ENCODE data around the gene GTPBP8.

The GTPBP8 gene

GRCh38 chr3:112990672-112991602 is at the start of gene GTPBP8:
Gene GTPBP8 (plus strand): TSS chr3:112990984. CDS start chr3:112991000, 16 bp downstream.
- DNase-seq (ENCODE audit: low read depth), result peak; percentile 92

- DNase-seq (ENCODE audit: low read depth), result no peak
These were observed 42.4 kb upstream of the GTPBP8 start for GRCh38 chr3:112948346-112948838.

- DNase-seq (ENCODE audit: low read depth), result no peak
These were observed 34.4 kb upstream of the GTPBP8 start for GRCh38 chr3:112956351-112956750.

- no peak for DNase-seq (ENCODE audit: low read depth)
These were observed 31.8 kb upstream of the GTPBP8 start for GRCh38 chr3:112958811-112959560.

- DNase-seq (ENCODE audit: low read depth), result no peak
These were observed 27.1 kb upstream of the GTPBP8 start for GRCh38 chr3:112963683-112964082.

- DNase-seq (ENCODE audit: low read depth), result no peak
These were observed 25.1 kb upstream of the GTPBP8 start for GRCh38 chr3:112965656-112966055.

- no peak for DNase-seq (ENCODE audit: low read depth)
These were observed 24.2 kb upstream of the GTPBP8 start for GRCh38 chr3:112966633-112967032.

GRCh38 chr3:112967425-112967824 is 23.4 kb upstream of the GTPBP8 start:
- no peak for DNase-seq (ENCODE audit: low read depth)

GRCh38 chr3:112967828-112968227 is 23.0 kb upstream of the GTPBP8 start:
- DNase-seq (ENCODE audit: low read depth), result no peak

- DNase-seq (ENCODE audit: low read depth), result no peak
These were observed 18.6 kb upstream of the GTPBP8 start for GRCh38 chr3:112972158-112972557.

GRCh38 chr3:112973325-112974177 is 17.2 kb upstream of the GTPBP8 start:
- no peak for DNase-seq (ENCODE audit: low read depth)

GRCh38 chr3:112974178-112974517 is 16.6 kb upstream of the GTPBP8 start:
- no peak for DNase-seq (ENCODE audit: low read depth)

- no peak for DNase-seq (ENCODE audit: low read depth)
These were observed 15.9 kb upstream of the GTPBP8 start, which contains the start of gene CD200R1 for GRCh38 chr3:112974894-112975293. Gene CD200R1 (minus strand): TSS chr3:112975103. CDS start chr3:112974857, 246 bp downstream.

GRCh38 chr3:112976001-112976400 is 14.8 kb upstream of the GTPBP8 start:
- DNase-seq (ENCODE audit: low read depth), result no peak

- DNase-seq (ENCODE audit: low read depth), result no peak
These were observed 13.8 kb upstream of the GTPBP8 start for GRCh38 chr3:112976953-112977352.

GRCh38 chr3:112979244-112979832 is 11.4 kb upstream of the GTPBP8 start:
- DNase-seq (ENCODE audit: low read depth), result peak; percentile 60

GRCh38 chr3:112980080-112980479 is 10.7 kb upstream of the GTPBP8 start:
- DNase-seq (ENCODE audit: low read depth), result peak; percentile 17

- DNase-seq (ENCODE audit: low read depth), result no peak
These were observed 8.1 kb upstream of the GTPBP8 start for GRCh38 chr3:112982710-112983109.

GRCh38 chr3:112984485-112984884 is 6.3 kb upstream of the GTPBP8 start:
- peak; percentile 20 for DNase-seq (ENCODE audit: low read depth)

- DNase-seq (ENCODE audit: low read depth), result no peak
These were observed 3.0 kb upstream of the GTPBP8 start for GRCh38 chr3:112987710-112988334.

GRCh38 chr3:112995800-112996199 is 5.0 kb downstream of the GTPBP8 start:
- DNase-seq (ENCODE audit: low read depth), result no peak

All from ELR (cell line).